Forelimb muscle (tissue), 1 donor: Measurements from ENCODE around the gene ITGB7. TPM values are rescaled to one million over a fixed set of nuclear protein-coding genes. Genes with fewer than 3 reads are reported as not detected.
A peak's percentile ranks its signal among the peaks of the same experiment; 100 is the strongest.

ENCODE experiments used
- DNase-seq: peaks from one replicate; pipeline ENCODE4 v3.0.0-alpha.2; 2013; ENCODE audit warnings: low read depth
- polyA plus RNA-seq: library from polyadenylated mRNA; unstranded; fragments of 120-200 nt; gene quantifications from one replicate; pipeline ENCODE4 v1.2.1, GENCODE V29; 2013; ENCODE audit not compliant: insufficient read length

Gene ITGB7
- polyA plus RNA-seq, 1 donor, result 1.2 TPM

DNA sequence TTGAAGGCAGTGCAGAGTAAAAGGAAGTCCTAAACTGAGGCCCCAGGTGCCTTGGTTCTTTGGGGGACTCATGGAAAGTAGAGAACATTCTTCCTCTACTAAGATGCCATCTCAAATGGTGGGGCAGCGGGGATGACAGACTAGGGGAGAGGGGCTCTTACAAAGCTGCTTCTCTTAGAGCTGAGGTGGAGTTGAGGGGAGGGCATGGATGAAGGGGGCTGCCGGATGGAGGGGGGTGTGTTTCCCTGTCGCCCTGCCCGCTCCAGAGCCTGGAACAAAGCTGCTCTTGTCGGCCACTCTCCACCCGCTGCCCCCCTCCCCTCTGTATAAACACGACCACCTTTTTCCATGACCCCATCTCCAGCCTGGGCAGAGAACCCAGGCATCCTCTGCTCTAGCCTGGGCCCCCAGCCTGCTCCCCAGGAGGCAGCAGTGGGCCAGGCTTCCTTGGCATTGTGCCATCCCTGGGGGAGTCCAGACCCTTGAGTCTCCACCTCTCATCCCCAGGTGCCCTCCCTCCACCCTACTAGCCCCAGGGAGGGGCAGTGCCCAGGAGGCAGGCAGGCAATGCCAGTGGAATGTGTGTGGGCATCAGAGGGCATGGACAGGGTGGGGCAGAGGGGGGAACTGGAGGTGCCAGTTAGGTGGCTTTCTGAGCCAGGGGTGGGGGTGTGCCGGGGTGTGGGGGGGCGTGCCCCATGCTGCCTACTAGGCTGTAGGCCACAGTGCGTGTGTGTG lies 23.2 kb upstream of the ITGB7 start:
- no peak for DNase-seq

GRCh38 chr12:53229454-53229853 lies 22.4 kb upstream of the ITGB7 start:
- DNase-seq, result no peak

DNA sequence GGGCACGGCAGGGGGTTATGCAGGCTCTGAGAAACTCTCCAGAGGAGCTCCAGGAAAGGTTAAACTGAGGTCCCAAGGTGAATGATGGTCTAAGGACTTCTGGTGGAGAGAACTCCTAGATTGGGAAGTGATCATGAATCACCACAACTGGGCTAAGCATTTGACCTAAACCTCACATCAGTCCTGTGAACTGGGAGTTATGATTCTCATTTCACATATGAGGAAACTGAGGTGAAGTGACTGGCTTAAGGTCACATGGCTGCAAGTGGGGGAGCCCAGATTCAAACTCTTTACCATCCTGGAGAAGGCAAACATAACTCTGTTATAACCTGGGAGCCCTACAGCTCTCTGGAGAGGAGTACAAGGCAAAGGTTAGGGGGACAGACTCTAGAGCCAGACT lies 20.8 kb upstream of the ITGB7 start:
- DNase-seq, result no peak

DNA sequence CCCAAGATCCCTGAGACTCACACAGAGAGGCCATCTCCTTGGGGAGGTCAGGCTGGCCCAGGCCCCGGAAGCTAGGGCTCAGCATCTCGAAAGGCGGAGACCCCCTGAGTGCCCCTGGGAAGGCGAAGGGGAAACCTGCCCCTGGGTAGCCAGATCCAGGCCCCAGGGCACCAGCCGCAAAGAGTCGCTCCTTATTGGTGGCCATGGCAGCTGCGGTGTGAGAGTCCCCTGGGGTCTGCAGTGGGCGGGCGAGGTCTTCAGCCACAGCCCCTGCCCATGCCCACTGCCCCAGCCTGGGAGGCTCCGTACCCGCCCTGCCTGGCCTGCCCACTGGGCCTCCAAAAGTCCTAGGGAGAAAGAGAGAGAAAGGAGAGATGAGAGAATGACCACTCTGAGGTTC lies 20.3 kb upstream of the ITGB7 start:
- DNase-seq, result no peak

DNA sequence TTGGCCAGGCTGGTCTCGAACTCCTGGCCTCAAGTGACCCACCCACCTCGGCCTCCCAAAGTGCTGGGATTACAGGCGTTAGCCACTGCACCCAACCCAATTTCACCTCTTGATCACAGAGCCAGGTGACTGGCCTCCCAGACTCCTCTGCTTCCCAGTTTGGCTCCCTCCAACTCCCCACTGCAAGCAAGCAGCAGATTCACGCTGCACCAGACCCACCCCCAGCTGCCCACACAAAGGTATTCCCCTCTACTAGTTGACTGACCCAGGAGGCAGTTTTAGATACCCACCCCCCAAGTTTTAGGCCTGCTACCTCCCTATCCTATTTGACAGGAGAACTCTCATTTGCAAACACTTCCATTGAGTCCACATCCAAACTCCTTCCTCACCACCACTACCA lies 19.8 kb upstream of the ITGB7 start:
- DNase-seq, result no peak

DNA sequence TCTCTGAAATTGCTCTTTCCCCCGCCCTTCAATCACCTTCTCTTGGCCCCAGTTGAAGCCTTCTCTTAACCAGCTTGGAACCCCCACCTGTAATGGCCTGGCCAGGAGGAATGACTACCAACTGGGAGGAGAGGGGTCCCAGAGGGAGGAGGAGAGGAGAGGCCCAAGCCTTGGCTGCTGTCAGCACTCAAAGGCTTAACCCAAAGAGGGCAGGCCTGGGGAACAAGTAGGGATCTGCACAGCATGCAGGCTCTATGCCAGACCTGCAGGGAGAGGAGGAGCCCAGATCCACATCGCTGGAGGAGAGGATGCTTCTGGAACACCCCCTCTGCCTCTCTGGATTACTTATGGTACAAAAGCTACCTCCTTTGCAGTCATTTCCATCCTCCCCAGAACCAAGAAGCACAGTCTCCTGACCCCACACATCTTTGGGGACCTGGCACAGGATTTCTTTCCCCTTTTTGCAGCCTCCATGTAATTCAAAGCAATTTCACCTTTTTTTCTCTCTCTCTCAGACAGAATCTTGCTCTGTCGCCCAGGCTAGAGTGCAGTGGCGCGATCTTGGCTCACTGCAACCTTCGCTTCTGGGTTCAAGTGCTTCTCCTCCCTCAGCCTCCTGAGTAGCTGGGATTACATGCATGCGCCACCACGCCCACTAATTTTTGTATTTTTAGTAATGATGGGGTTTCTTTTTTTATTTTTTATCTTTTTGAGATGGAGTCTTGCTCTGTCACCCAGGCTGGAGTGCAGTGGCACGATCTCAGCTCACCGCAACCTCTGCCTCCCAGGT lies 18.8 kb upstream of the ITGB7 start:
- DNase-seq, result no peak

GRCh38 chr12:53224897-53225634 lies 18.0 kb upstream of the ITGB7 start:
- no peak for DNase-seq

DNA sequence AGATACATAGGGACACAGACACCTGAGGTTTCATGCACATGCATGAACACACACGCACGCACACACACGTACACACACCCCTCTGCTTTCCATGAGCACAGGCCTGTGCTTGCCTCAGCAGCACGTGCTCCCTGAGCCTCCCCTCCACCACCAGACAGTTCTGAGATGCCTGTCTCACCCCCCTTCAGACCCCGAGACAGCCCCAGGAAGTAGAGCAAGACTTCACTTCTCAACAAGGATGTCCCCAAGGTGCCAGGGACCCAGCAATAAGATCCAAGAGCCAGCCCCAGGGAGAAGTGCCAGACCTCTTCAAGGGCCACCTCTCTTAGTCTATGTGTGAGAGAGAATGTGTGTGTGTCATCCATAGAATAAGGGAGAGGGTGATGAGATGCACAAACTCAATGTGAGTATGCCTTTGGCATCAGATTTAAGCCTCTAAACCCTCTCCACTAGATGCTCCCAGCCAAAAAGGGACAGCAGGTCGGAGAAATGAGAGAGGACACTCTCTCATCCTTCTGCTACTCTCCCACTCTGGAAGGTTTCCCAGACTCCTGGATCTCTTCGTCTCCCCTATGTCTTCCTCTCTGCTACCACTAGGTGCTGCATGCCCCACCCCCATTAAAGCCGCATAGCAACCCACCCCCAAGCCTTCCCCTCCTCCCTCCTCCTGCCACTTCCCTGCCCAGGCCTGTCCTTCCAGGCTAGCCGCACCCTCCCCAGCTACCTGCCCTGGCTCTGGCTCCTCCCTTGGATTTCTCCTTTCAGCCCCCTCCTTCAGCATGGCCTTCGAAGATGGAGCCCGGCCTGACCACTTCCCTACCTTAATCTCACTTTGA lies 17.2 kb upstream of the ITGB7 start:
- no peak for DNase-seq

- no peak for DNase-seq
Measured at GRCh38 chr12:53223389-53224060, 16.5 kb upstream of the ITGB7 start.

- no peak for DNase-seq
Measured at GRCh38 chr12:53222806-53223261, 15.8 kb upstream of the ITGB7 start.

DNA sequence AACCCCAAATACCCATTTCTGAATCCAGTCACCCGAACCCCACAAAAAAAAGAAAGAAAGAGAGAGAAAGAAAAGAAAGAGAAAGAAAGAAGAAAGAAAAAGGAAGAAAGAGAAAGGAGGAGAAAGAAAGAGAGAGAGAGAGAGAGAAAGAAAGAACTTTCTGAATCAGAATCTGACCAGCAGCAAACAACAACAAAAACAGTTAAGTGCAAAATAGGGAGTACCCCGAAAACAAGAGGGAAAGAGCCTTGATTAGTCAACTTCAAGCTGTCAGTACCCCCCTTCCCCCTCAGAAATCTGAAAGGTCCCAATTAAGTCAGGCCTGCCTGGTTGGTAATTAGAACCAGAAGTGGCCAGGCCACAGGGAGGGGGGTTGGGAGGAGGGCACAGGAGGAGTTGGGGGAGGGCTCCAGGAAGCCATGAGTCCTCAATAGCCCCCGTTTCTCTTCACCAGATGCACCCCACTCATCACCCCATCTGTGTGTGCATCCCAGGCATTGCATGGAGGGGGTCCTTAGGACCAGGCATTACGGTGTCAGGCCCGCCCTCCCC lies 15.2 kb upstream of the ITGB7 start:
- DNase-seq, result no peak

DNA sequence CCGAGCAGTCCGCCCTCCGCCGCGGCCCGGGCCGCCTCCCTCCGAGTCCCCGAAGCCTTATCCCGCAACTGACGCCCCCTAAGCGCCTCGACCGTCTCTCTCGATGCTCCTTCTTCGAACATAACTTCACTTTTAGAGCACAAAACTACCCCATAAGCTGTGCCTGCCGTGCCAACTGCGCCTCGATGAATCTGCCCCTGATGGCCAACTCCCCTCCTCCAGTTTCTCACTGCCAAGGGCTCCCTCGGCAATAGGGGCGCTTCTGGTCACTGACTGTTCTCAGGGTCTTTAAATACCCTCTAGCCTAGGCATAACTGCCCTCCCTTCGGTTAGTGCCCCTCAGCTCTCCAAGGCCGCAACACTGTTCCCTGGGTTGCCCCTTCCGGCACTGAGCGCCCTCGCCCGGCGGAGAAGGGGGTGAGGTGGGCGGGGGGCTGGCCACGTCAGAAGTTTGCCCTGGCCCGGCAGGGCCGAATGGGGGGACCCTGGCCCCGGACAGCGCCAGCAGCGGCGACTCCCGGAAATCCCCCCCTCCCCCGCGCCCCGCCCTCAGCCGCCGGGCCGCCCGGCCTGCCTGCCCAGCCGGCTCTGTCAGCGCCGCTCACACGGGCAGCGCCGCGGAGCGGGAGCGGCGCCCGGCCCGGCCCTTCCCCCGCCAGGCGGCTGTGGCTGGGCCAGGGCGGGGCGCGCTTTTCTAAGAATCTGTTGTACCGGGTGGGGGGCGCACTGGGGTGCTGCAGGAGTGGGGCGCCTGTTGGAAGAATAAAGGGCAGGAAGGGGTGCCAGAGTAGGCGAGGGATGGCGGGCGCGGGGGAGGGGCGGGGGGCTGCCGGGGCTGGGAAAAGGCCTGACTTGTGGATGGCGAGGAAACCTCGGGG lies 14.4 kb upstream of the ITGB7 start:
- no peak for DNase-seq

GRCh38 chr12:53220694-53221202 lies 13.7 kb upstream of the ITGB7 start:
- peak; percentile 55 for DNase-seq

DNA sequence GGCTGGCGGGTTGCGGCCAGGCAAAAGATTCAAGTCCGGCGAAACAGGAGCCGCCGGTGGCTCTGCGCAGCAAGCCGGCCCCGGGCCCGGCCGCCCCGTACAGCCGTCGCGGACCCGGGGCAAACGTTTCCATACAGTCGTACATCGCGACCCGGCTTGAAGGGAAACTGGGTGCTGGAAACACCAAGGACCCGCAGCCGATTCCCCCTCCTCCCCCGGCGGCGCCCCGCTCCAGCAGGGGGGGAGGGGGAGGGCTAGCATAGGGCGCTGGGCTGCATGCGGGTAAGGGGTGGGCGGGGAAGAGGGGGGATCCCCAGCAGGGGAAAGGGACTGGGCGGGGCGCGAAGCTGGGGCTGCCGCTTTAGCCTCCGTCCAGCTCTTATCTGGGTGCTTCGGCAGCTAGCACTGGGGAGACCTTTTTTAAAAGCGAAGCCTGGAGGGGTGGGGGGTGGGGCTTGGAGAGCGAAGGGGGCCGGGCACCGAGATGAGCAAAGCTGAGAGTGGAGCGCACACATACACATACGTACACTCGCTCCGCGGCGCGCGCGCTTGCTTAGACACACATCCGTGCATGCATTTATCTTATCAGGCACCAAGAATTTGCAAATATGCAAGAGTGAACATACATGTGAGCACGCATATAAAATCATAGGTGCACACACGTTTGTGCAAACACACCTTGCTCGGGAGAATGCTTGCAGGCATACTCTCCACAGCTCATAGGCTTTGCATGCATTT lies 13.1 kb upstream of the ITGB7 start:
- DNase-seq, result no peak

- DNase-seq, result no peak
Measured at GRCh38 chr12:53219292-53219955, 12.4 kb upstream of the ITGB7 start.

- DNase-seq, result no peak
Measured at GRCh38 chr12:53218551-53219291, 11.7 kb upstream of the ITGB7 start.

- DNase-seq, result no peak
Measured at GRCh38 chr12:53217931-53218307, 10.9 kb upstream of the ITGB7 start.
